IPS-NIHi7 (cell line): ENCODE measurements around the gene SELENOF.
"Not testable (repeated sequence)": the region's sequence is repeated elsewhere in the genome, so short reads cannot be mapped to it uniquely, and the experiment has no call there.

Source experiments
- DNase-seq: peaks from one replicate; pipeline ENCODE4 v3.0.0; 2012; ENCODE audit warnings: mixed read lengths; ENCODE audit errors: extremely low spot score

SELENOF gene

DNA sequence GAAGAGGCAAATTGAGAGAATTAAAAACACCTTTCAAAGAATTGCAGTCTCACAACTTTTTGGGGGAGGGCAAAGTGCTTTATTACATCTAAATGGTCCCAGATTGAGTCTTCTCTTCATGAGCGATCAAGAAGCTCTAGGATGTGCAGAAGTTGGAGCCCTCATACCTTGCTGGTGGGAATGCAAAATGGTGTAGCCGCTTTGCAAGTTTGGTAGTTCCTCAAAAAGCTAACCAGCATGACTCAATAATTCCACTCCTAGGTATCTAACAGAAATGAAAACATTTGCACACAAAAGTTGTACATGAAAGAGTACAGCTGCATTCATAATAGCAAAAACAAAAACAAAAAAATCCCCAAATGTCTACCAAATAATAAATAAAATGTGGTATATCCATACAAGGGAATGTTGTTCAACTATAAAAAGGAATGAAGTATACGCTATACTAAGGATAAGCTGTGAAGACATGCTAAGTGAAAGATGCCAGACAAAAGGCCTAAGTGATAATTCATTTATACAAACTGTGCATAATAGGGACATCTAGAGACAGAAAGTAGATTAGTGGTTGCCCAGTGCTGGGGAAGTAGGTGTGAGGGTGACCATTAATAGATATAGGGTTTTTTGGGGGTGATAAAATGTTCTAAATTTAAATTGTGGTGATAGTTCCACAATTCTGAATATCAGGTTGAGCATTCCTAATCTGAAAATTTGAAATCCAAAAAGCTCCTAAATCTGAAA is 55.2 kb downstream of the SELENOF start:
- no peak for DNase-seq

DNA sequence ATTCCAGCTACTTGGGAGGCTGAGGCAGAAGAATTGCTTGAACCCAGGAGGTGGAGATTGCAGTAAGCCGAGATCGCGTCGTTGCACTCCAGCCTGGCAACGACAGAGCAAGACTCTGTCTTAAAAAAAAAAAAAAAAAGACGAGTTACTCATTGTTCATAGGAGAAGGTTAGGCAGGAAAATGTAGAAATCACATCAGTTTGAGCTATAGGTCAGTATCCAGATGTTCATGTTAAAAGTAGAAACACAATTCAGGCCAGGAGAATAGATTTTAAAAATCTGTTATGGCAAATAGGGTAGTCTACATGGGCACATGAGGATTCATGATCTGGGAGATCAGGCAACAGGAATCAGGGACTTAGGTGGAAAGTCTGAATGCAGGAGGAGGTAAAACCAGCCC is 57.7 kb downstream of the SELENOF start:
- no peak for DNase-seq

DNA sequence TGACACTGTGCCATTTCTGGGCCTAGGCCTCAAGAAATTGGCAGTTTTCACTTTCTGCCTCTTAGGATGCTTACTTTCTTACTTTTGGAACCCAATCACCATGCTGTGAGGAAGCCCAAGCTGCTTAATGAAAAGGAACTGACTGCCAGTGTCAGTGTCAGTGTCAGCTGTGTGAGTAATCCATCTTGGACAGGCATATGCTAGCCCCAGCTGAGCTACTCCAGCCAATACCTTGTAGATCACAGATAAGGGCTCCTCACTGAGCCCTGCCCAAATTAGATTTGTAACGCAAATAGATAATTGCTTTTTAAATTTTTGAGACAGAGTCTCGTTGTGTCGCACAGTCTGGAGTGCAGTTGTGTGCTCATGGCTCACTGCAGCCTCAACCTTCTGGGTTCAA is 59.6 kb downstream of the SELENOF start:
- no peak for DNase-seq

DNA sequence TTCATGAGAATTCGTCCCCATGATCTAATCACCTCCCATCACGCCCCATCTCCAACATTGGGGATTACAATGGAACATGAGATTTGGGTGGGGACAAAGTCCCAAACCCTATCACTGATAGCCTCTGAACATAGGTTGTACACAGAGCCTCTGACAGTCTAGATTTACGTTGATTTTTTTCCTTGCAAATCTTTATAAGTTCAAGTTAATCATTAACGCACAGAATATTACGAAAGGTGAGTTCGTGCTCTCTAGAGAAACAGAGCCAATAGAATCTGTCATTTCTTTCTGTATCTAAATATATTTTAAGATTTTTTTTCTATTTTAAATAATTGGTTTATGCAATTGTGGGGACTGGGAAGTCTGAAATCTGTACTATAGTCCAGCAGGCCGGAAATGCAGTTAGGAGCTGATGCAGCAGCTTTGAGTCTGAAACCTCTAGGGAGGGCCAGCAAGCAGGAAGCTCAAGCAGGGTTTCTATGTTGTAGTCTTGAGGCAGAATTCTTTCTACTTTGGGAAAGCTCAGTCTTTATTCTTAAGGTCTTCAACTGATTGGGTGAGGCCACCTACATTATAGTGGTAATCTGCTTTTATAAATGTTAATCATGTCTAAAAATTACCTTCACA is 61.0 kb downstream of the SELENOF start:
- no peak for DNase-seq

DNA sequence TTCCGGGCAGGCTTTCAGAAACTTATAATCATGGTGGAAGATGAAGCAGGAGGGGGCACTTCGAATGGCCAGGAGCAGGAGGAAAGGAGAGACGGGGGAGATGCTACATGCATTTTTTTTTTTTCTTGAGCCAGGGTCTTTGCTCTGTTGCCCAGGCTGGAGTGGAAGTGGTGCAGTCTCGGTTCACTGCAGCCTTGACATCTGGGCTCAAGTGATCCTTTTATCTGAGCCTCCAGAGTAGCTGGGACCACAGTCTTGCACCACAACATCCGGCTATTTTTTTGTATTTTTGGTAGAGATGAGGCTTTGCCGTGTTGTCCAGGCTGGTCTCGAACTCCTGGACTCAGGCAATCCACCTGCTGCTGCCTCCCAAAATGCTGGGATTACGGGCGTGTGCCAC is 61.6 kb downstream of the SELENOF start:
- no peak for DNase-seq

DNA sequence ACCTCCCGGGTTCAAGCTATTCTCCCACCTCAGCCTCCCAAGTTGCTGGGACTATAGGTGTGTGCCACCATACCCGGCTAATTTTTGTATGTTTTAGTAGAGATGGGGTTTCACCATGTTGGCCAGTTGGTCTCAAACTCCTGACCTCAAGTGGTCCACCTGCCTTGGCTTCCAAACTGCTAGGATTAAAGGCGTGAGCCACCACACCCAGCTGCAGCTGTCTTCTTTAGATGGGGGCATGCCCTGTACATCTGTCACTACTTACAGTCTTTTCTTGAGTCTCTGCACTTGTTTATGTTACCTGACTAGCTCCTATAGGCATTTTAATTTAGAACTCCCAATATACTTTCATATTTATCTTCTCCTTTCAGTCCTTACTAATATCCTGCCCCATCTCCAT is 64.2 kb downstream of the SELENOF start:
- no peak for DNase-seq

DNA sequence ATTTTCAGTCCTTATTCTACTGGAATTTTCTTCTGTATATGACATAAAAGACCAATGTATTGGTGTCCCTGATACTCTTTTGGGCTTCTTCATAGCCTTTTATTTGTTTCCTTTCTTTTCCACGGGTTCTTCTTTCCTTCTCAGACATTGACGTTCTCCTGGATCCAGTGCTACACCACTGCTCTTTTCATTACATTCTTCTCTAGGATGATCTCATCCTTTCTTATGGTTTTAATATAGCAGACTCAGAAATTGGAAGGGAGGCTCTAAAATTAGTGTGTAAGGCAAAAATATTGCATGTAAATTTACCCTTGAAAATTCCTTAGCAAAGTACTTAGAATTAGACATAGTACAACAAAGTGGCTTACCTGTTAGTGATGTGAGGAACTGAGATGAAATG is 65.3 kb downstream of the SELENOF start:
- no peak for DNase-seq

DNA sequence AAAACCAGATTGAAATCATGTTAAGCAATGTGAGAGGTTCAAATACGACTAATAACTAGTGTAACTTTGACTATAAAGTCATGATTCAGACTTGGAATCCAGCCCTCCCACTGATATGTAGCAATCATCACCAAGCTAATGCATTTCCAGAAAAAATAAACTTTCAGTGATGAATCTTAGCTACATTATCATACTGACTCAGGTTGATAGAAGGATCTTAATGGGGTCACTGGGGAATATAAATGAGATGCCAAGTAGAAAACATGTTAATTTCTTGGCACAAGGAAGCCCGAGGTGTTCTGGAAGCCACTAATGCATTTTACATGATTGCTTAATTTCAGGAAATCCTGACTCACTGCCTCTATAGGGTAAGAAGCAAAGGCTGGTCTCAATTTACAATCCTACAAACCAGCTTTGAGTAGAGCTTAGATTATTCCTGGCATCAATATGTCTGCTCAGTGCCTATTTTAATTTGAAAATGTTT is 67.7 kb downstream of the SELENOF start:
- DNase-seq: no peak

DNA sequence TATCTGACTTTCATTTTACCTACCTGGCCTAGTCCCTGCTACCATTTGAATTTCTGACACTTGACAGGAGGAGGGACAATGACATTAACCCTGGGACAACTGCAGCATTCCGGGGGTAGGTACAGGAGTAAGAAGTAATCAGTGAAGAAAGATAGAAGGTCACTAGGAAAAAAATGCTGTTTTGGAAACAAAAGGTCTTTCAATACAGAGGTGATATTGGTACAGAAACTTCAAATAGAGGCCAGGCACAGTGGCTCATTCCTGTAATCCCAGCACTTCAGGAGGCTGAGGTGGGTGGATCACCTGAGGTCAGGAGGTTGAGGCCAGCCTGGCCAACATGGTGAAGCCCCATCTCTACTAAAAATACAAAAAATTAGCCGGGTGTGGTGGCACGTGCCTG is 68.4 kb downstream of the SELENOF start:
- DNase-seq: no peak

DNA sequence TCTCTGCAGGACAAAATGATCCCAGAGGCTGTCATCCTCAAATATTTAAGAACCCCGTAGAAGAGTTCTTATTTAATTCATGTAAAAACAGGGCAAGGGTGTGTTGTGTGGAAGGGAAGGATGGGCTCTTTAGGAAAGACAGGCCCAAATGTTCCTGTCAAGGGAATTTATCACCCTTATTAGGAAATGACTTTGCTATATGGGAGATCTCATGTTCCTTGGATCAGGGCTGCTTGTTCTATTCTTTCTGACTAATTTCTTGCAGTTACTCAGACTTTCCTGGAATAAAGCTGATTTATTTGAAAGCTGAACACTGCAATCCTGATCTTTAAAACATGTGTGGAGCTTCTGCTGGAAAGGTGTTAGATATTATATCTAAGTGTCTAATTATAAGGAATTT is 72.8 kb downstream of the SELENOF start:
- DNase-seq: no peak

DNA sequence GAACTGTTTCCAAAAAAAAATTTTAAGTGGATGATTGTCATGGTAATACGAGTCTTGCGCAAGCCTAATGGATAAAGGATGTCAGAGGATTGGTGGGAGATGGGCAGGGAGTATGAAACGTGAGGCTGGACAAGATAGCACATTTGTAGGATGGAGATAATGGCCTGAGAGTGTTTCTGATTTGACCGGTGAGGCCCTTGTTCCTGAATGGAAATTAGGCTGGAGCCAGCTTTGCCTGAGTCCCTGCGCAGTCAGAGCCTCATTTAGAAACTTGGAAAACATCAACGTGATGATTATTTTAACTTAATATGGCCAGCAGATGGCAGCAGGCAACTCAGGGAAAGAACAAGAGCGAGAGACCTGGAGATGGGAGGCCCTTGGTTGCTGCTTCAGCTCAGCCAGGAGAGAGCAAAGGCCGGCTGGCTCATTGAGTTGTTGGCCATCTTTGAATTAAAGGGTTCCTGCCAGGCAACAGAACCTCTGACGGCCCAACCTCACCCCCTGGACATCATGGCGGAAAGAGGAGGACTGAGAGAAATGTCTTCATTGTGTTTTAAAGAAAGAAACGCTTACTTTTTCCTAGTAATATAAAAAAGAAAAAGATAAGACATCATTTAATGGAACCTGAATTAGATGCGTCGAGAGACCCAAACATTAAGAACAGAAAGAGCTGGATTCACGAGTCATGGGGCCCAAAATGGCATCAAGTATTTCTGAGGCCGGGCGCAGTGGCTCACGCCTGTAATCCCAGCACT is 80.3 kb downstream of the SELENOF start:
- DNase-seq: peak; percentile 89

DNA sequence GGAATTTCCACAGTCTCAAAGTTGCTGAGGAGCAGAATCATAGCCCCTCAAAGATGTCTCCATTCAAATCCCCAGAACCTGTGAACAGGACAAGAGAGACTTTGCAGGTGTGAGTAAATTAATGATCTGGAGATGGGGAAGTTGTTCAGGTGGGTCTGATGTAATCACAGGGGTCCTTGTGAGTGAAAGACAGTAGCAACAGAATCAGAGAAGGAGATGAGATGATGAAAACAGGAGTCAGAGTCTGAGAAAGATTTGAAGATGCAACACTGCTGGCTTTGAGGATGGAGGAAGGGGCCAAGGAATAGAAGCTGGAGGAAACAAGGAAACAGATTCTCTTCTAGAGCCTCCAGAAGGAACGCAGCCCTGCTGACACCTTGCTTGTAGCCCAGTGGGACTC is 81.5 kb downstream of the SELENOF start:
- DNase-seq: no peak

DNA sequence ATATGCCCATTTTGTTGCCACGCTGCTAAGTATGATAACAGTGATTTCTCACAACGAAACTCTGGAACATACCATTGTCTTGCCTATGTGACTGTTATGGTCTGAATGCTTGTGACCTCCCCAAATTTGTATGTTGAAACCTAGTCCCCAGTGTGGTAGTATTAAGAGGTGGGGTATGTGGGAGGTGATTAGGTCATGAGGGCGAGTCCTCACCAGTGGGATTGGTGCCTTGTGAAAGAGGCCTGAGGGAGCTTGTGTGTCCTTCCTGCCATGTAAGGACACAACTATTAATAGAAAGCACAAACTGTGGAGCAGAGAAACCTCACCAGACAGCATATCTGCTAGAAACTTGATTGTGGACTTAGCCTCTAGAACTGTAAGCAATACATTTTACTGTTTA is 84.6 kb downstream of the SELENOF start:
- no peak for DNase-seq

DNA sequence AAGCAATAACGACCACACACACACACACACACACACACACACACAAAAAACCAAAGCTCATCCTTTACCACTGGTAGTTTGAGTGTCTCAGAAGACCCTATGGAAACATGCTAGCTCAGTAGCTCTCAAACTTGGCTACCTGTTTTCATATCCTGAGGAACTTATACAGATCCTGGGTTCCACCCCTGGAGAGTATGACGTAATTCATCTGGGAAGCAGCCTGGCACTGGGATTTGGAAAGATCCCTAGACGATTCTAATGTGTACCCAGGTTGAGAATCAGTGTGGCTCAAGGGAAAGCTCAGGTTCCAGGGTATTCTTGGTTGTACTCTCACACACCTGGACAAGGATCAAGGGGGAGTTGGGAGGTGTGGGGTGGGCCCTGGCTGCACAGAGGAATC is 85.9 kb downstream of the SELENOF start:
- no peak for DNase-seq

DNA sequence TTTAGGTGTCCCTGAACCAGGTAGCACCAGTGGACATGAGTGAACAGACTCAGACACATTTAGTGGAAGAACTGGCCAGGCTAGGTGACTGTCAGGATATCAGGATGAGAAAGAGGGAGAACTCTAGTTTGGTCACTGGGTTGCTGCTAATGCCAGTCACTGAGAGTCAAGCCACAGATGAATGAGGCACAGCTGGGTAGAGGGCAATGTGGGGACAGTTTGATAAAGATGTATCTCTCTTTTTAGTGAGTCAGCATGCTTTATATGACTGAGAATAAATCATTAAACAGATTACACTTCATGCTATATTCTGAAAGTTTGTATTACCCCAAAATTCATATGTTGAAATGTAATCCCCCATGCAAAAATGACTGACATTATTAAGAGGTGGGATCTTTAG is 87.1 kb downstream of the SELENOF start:
- no peak for DNase-seq

DNA sequence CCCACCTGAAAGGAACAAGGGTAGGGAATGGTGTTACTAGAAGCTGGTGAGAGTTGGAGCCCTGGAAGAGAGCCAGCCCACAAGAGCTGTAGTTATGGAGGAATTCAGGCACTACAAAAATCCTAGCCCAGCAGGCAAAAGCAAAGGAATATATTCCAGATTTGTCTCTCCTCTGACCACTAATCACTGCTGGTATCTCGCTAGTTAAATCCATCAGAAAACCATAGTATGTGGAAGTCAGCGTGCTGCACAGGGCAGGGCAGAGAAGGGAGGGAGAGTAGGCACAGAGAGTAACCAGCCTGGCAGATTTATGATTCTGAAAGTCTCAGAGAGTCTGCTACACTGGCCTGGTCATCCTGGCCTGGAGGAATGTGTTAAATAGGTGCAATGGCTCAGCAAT is 88.6 kb downstream of the SELENOF start:
- DNase-seq: no peak

DNA sequence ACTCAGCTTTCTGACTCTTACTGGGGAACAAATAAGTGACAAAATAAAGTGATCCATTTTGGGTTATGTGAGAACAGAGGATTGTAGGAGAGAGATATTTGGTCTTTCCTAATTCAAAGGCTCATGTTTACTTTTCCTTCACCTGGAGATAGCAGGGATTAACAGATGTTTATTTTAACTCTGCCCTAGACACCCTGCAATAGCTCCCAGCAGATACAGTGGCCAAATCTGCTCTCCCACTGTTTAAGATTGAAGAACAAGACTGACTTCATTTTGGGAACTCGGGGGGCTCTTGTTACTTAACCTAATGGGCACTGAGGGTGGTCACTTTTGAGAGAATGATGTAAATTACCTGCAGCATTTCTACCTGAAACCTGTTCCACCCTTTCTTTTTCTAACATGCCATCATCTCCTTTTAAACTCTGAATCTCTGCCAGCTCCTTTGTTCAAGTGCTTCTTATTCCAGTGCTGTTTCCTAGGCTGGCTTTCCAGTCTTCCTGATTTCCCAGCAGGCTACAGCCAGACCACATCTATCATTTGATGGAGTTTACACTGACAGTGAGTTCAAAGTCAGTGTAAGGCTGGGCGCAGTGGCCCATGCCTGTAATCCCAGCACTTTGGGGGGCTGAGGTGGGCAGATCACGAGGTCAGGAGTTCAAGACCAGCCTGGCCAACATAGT is 90.0 kb downstream of the SELENOF start:
- DNase-seq: no peak

DNA sequence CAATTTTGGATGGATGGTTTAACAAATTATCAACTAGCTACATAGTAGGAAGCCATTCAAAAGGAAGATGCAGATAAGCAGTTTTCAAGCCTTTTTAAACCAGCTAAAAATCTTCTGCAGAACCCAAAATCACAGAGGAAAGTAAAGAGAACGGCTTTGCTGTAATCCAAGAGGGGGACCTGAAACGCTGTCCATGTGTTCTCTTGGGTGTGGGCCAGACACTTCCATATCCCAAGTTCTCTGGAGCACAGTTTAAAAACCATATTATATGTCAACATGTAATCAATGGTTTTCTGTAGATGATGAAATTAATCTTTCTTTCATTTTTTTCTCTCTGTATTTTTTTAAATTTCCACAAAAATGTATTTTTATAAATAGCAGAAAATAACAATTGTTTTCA is 90.5 kb downstream of the SELENOF start:
- DNase-seq: no peak

DNA sequence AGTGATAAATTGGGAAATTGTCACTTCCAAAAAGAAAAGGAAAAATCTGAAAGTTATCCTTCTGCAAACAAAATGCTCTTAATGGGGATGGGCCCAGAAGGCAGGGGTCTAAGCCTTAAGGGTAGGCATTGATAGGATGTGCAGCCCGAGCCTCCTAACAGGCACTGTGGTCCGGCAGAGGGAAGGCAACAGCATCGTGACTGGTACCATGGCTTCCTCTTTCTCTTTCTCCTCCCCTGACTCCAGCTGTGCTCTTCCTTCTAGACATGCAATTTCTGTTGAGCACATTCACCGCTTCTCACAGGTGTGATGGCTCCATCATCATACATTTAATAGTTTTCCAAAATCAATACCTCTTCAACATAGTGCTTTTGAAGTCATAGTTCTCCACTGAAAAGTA is 91.5 kb downstream of the SELENOF start:
- no peak for DNase-seq

DNA sequence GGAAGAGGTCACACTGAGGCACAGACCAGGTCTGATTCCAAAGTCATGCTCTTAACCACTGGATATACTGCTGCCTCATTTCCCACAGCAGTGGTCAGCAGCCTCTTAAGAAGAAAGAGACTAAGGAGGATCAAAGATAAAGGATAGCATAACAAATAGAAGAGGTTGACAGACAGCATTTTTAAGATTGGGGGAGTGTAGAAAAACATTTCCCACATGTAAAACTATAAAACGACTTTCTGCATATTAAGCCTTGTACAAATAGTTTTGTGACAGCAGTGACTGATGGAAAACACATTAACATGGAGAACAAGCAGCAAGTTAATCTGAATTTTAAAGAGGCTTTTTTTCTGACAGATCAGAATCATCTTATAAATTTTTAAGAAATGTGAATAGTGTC is 92.0 kb downstream of the SELENOF start:
- no peak for DNase-seq

DNA sequence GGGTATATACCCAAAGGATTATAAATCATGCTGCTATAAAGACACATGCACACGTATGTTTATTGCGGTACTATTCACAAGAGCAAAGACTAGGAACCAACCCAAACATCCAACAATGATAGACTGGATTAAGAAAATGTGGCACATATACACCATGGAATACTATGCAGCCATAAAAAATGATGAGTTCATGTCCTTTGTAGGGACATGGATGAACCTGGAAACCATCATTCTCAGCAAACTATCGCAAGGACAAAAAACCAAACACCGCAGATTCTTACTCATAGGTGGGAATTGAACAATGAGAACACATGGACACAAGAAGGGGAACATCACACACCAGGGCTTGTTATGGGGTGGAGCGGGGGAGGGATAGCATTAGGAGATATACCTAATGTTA is 94.0 kb downstream of the SELENOF start:
- not testable (repeated sequence) for DNase-seq

DNA sequence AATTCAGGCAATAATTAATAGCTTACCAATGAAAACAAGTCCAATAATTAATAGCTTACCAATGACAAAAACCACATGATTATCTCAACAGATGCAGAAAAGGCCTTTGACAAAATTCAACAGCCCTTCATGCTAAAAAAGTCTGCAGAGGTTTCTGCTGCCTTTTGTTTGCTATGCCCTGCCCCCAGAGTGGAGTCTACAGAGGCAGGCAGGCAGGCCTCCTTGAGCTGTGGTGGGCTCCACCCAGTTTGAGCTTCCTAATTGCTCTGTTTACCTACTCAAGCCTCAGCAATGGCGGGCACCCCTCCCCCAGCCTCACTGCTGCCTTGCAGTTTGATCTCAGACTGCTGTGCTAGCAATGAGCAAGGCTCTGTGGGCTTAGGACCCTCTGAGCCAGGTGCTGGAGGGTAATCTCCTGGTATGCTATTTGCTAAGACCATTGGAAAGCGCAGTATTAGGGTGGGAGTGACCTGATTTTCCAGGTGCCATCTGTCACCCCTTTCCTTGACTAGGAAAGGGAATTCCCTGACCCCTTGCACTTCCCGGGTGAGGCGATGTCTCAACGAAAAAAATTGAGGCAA is 96.6 kb downstream of the SELENOF start:
- not testable (repeated sequence) for DNase-seq
